Activated T-cell treated with anti-CD3 and anti-CD28 coated beads for 1 hour (primary cell): ENCODE data around the gene C2orf15.
"Not testable (repeated sequence)": the region's sequence is repeated elsewhere in the genome, so short reads cannot be mapped to it uniquely, and the experiment has no call there.

Source experiments
- DNase-seq: peaks from one replicate; pipeline ENCODE4 v3.0.0-alpha.2; 2020; ENCODE audit warnings: low read depth

C2orf15 gene

DNA sequence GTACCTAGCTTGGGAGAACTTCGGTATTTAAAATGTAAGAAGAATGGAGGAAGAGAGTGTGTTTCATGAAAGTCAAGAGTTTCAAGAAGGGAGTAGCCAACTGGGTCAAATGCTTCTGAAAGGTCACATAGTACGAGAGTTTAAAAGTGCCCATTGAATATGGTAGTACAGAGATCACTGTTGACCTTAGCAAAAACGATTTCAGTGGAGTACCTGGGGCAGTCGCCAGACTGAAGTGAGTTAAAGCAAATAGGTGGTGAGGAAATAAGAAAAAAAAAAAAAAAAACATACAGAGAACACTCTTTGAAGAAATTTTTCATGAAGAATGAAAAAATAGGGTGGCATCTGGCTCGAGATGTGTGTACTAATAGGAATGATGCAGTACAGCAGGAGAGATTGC is 24.7 kb downstream of the C2orf15 start:
- DNase-seq = no peak

DNA sequence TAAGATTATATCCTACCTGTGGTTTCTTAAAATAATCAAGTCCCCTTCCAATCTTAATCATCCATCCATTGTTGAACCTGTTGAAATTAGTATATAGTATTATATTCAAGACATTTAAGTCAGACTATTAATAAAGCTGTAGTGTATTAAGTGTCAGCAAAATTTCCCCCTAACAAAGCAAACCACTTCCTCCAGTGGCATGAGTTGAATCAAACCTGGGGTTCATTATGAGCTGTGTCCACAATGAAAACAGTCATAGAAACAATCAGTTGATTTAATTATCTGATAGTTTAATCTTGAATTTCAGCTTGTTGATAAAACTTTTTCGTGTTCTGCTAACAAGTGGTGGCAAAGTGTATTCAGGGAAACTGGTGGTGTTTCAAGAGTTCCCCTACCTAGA is 28.0 kb downstream of the C2orf15 start:
- no peak for DNase-seq

DNA sequence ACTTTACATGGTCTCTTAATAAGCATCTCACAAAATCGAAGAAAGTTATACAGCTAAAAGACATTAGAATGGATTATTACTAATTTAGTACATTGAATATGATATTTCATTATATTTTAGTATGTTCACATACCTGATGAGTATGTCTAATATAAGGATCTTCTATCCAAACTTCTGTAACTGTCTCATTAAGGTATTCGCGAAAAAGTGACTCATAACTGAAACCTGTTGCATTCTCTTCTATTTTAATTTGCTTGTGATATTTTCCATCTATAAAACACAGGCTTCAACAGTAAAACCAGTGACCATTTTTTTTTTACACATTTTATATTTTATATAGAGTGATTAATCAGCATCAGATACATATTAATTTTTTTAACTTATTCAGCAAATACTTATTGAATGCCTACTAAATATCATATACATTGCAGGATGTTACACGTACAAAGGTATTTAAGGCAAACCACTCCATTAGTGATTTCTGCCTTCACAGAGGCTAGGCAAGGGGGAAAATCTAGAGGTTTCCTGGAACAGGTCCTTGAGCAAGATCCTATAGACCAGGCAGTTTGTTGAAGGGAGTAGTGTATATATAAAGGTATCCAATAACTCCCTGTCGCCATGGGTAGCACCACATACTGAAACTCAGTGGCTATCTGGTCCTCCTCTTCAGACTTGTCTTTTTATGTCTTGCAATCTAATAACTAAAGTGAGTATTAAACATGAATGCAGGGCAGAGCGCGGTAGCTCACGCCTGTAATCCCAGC is 30.1 kb downstream of the C2orf15 start:
- no peak for DNase-seq

DNA sequence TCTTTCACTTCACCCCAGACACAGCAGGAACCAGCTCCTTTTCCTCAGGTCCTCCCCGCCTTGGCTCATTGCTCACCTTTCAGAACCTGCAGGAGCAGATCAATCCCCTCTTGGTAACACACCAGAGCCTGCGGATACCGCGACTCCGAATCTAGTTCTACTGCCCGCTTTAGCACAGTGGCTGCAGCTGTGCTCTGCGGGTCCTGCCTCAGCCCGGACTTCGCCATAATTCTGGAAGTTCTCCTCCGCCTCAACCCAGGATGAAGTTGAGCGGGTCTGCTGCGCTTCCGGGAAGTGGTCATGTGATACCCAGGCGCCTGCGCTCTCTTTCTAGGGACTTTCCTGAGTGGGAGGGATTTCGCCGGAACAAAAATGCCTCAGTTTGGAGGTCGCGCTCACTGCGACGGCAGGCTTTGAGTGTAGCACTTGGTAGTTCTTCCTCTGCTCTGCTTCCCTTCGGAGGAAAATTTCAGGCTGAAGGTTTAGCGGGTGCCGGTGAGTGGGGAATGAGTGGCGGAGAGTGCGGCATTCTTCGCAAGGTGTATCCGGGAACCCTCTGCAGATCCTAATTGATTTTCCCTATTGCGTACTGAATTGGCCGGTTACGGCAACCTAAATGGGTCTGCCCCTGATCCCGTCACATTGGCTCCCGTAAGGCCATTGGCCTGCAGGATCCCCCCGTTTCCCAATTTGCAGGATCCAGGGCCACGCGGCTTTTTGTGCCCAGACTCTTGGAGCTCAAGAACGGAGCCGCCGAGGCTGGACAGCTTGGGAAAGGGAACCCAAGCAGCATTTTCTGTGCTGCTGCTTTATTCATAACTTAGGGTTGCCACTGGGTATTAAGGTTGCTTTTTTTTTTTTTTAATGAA is 39.5 kb downstream of the C2orf15 start, which contains the start of the genes MITD1 and MRPL30:
Gene MITD1, minus strand, starts transcription at position 304 of the 869 bp plus-strand sequence. Its CDS starts 77 bp downstream, at position 227.
Gene MRPL30, plus strand, starts transcription at position 430 of the 869 bp plus-strand sequence. CDS start 5,020 bp downstream, outside the sequence.
- DNase-seq = peak; percentile 81

DNA sequence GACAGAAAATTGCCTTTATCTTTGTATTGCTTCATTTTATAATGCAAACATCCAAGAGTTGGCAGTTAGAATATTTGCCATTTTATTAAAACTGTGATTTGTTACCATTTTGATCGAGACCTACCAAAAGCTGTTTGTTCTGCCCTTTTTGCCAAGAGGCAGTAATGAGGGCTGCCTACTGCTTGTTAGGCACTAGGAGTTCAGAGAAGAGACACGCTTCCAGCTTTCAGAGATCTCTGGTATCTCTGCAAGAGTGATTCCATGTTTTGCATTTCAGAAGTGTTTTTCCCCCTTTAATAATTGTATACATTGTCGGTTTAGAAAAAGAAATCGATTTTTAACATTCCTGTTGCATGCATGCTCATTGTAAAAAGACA is 40.1 kb downstream of the C2orf15 start:
- DNase-seq = no peak

DNA sequence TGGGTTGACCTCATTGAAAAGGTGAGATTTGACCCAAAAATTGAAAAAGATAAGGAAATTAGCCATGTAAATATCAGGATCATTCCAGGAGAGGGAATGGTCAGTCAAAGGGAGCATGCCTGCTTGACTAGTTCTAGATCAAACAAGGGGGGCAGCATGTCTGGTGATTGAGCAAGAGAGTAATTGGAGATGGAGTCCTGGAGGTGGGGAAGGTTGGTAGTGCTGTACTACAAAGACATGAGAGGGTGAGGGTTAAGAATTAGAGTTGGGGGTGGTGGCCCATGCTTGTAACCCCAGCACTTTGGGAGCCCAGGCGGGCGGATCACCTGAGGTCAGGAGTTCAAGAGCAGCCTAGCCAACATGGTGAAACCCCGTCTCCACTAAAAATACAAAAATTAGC is 41.5 kb downstream of the C2orf15 start:
- DNase-seq = no peak

DNA sequence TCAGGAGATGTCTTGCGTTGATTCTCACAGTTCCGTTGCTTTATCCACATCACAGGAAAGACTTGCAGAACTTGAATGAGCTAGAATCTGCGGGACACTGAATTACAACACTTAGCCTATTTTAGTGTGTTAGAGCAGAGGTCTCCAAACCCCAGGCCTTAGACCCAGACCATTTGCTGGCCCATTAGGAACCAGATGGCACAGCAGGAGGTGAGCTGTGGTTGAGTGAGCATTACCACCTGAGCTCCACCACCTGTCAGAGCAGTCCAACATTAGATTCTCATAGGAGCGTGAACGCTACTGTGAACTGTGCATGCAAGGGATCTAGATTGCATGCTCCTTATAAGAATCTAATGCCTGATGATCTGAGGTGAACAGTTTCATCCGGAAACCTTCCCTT is 43.3 kb downstream of the C2orf15 start:
- DNase-seq = no peak

DNA sequence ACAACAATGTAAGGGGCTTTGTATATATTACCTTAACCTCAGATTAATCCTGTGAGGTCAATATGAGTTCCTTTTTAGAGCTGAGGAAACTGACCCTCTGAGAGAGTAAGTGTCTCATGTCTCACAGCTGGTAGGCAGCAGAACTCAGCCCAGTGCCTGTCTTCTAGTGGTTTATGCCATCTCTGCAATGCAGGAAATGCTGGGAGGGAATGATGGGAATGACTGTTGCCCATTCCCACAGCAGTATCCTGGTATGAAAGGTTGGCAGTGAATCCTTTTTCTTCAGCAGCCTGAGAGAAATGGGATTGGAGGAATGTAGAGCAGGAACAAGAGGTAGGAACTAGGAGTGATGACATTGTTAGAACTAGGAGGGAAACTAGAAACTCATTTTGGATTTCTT is 45.5 kb downstream of the C2orf15 start:
- DNase-seq = no peak

DNA sequence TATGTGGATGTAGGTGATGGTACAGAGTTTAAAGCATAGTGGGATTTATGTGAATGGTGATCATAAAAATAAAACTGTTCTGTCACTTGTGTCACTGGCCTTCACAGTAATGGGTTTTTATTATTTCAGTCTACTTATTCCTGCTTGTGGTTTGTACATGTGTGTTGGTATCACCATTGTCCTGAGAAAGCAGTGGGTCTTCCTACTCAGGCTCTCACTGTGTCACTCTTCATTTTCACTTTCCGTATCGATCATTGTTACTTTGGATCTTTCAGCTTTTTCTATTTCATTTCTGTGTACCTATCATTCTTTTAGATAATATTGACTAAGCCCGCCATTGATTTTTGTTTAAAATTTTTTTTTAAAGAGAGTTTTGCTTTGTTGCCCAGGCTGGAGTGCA is 46.9 kb downstream of the C2orf15 start:
- DNase-seq = no peak

DNA sequence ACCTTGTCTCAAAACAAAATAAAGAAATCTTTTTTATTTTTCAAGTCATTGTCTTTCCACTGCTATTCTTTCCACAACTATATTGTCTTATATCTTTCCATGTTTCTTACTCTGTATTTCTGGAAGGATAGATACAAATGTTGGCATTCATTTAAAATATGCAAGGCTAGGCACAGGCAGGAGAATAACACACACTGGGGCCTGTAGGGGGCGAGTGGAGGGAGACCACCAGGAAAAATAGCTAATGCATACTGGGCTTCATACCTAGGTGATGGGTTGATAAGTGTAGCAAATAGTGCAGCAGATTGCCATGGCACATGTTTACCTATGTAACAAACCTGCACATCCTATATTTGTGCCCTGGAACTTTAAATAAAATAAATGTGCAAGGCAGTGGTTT is 49.0 kb downstream of the C2orf15 start:
- DNase-seq = no peak

DNA sequence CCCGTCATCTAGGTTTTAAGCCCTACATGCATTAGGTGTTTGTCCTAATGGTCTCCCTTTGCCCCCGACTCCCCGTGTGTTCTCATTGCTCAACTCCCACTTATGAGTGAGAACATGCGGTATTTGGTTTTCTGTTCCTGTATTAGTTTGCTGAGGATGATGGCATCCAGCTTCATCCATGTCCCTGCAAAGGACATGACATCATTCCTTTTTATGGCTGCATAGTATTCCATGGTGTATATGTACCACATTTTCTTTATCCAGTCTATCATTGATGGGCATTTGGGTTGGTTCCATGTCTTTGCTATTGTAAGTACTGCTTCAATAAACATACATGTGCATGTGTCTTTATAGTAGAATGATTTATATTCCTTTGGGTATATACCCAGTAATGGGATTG is 50.9 kb downstream of the C2orf15 start:
- DNase-seq = not testable (repeated sequence)

DNA sequence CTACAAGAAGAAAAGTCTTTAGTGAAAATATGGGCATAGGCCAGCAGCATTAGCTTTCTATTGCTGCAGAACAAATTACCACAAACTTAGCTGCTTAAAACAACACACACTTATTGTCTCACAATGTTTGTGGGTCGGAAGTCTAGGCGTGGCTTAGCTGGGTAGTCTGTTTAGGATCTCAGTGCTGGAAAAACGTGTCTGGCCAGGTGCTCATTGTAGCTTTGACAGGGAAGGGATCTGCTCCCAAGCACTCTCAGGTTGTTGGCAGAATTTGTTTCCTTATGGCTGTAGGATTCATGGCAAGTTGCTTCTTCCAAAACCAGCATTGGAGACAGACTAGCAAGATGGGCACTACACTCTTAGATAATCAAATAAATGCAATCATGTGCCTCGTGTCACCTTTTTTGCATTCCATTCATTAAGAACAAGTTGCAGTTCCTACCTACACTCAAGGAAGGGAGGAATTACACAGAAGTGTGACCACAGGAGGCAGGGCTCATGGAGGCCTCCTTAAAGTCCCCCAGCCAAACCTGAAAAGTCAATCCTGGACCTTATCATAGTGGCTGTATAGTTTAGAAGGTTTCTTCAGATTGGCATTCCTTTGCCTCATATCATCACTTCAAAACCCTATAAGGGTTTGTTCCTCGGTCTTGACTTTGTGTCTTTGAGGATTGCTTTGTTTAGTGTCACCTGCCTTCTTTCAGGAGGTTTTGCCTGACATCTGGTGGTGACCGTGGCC is 56.8 kb downstream of the C2orf15 start:
- DNase-seq = no peak

DNA sequence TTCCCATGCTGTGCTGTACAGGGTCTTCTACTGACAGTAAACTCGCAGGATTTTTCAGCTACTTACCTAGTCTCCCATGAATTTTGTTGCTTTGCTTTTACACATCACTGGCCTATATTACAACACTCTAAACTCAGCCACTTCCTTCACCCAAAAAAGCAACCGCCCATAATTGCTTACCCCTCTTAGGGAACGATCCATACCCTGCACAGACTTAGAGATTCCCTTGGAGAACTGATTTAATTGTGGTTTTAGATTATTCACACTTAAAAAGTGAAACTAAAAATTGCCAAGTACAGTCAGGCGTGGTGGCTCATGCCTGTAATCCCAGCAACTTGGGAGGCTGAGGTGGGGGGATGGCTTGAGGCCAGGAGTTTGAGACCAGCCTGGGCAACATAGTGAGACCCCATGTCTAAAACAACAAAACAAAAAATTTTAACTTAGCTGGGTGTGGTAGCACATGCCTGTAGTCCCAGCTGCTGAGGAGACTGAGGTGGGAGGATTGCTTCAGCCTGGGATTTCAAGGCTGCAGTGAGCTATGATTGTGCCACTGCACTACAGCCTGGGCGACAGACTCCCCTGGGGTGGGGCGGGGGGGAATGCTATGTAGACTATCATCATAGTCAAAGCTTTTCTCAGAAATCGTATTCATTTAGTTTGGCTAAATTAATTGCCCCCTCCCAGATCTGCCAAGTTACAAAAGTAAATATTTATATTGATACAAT is 58.7 kb downstream of the C2orf15 start:
- no peak for DNase-seq
